Spleen (tissue), 7 donors: ENCODE measurements around the gene GPR83.

ENCODE experiments used
- CTCF ChIP-seq, 11 experiments: fragments of 200-600 bp in 7 of 11; fragments of 450-650 bp in 4 of 11; sonication (generic) in 4 of 11; IDR thresholded peaks in 8 of 11; conservative IDR thresholded peaks in 3 of 11; 1 replicate in 7 of 11; 2 replicates in 4 of 11; pipeline versions ENCODE4 v1.4.0 to v1.8.0; 2016 to 2021; ENCODE audit warnings: antibody characterized with exemption in 11 of 11, inconsistent platforms in 4 of 11, mild to moderate bottlenecking in 1 of 11
- POLR2A ChIP-seq, 3 donors: fragments of 450-650 bp; IDR thresholded peaks; one replicate each; pipeline ENCODE4 v1.5.1; 2017; ENCODE audit warnings: antibody characterized with exemption in 3 of 3, mild to moderate bottlenecking in 1 of 3
- donor health status: DM: no; HTN: no; CAD: no; lungs with moderate emphysema.
- donor health status: DM: no; HTN: no; CAD: no.
- donor health status: DM: no; HTN: no; CAD: no.

DNA sequence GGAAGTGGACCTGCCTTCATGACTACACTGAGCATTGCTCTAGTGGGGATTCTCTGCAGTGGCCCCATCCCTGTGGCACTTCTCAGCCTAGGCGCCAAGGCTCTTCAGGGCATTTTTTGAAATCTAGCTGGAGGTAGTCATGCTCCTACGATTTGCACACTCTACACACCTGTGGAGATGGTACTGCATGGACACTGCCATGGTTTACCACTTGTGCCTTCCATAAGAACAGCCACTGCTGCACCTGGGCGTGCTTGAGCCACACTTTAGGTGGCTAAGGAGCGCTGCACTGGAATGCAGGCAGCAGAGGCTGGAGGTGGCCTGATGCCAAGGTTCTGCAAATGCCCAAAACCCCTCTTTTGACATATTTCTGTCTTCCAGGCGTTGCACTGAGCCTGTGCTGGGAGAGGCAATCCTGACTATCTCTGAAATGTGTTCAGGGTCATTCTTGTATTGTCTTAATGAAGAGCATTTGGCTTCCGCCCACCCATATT is 72.6 kb downstream of the GPR83 start:
- no peak for TF ChIP-seq CTCF (IDR thresholded peaks at IDR 0.05 in 8 of 11, conservative IDR thresholded peaks at IDR 0.05 in 3 of 11)
- no peak for TF ChIP-seq POLR2A (IDR thresholded peaks at IDR 0.05)
